Dermis blood vessel endothelial cell (primary cell): ENCODE measurements around the gene CDH12. TPM values are rescaled to one million over a fixed set of nuclear protein-coding genes. Genes with fewer than 3 reads are reported as not detected.

Source experiments
- DNase-seq: peaks from one replicate; pipeline ENCODE4 v3.0.0; 2010
- total RNA-seq: library from RNA; depleted of rRNA; stranded (reverse); fragments of >200 nt; gene quantifications from 2 replicates; pipeline ENCODE4 v1.2.3, GENCODE V29; 2014

The CDH12 gene
- total RNA-seq, 1 donor from 2014 or later = not detected

- DNase-seq = peak; percentile 13
Measured at GRCh38 chr5:21919414-21920022, 933.6 kb downstream of the CDH12 start.

- no peak for DNase-seq
Measured at GRCh38 chr5:21918451-21918850, 934.7 kb downstream of the CDH12 start.

DNA sequence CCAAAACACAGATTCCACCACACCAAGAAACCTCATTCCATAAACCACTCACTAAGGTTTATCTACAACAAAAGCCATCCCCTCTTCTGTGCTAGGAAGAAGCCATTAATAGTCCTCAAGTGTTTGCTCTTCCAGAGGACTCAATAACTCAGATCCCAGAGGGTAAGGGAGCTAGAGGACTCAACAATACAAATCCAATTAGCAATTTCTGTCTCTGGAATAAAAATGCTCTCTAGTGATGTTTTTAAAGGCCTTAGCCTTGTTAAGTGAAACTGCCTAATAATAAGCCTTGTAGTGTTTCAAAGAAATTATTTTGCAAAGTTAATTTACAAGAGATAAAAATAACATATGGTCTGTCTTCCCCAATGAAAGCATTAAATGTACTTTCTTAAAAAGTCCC, 942.4 kb downstream of the CDH12 start:
- no peak for DNase-seq

- no peak for DNase-seq
Measured at GRCh38 chr5:21895766-21896350, 957.3 kb downstream of the CDH12 start.

DNA sequence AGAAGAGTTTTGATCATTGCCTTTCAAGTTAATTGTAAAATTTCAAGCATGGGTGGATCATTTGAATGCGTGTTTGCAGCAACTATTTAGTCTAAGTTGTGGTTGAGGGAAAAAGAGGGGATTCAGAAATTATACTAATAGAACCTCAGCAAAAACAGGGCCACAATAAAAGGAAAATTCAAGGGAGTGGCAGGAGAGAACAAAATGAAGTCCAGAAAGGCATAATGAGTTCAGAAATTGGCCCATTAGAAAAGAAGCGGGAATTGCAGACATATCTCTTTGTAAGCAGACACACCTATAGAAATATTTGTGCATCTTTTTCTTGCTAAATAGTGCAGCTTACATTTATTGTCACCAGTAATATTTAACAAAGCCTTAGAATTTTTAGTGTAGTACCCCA, 960.0 kb downstream of the CDH12 start:
- DNase-seq = no peak

GRCh38 chr5:21889581-21889980, 963.6 kb downstream of the CDH12 start:
- no peak for DNase-seq

DNA sequence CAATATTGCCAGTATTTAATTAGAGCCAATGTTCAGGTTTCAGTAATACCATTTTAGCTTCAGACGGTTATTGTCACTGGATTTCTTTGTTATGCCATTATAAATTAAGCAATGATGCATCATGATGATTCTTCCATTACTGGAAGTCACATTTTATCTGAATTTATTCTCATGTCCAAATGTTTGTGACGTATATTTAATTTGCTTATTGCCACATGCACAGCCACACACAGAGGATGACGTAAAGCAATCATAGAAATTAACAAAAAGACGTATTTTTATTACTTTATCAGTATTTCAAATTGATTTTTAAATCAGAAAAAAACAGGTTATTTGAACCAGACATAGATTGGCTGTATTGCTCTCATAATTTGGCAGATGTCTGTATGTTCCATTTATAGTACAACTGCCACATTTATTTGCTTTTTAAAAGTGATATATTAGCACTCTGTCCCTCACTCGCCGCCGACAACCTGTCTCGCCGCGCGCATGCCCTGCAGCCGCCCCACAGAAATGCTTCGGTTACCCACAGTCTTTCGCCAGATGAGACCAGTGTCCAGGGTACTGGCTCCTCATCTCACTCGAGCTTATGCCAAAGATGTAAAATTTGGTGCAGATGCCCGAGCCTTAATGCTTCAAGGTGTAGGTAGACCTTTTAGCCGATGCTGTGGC, 970.9 kb downstream of the CDH12 start:
- DNase-seq = no peak

DNA sequence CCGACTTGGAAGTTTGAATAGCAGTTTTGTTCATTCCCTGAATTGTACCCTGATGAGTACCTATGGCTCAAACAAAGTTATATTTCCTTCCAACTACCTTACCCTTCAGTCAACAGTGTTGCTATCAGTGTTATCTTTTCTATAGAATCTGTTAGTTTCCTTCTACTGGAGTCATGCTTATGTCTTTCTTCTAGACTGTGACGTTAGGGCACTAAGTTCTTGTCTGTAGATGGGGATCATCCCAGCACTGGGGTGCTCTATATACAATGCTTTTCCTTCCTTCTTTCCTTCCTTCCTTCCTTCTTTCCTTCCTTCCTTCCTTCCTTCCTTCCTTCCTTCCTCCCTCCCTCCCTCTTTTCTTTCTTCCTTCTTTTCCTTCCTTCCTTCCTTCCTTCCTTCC, 973.0 kb downstream of the CDH12 start:
- no peak for DNase-seq

- no peak for DNase-seq
Measured at GRCh38 chr5:21862986-21863385, 990.2 kb downstream of the CDH12 start.

DNA sequence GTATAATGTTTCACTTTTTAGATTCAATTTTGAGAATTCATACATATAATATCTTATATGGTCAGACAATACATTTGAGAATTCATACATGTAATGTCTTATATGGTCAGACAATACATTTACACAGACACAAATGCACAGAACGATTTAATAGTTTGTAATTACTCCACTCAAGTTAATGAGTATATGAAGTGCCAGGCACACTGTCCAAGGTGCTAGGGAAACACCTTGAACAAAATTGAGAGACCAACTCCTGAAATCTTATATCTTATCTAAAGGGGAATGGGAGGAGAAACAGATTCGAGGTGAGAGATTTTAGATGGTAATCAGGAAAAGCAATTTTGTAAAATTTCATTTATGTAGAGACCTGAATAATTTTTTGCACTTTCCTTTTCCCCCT, 994.7 kb downstream of the CDH12 start:
- no peak for DNase-seq

DNA sequence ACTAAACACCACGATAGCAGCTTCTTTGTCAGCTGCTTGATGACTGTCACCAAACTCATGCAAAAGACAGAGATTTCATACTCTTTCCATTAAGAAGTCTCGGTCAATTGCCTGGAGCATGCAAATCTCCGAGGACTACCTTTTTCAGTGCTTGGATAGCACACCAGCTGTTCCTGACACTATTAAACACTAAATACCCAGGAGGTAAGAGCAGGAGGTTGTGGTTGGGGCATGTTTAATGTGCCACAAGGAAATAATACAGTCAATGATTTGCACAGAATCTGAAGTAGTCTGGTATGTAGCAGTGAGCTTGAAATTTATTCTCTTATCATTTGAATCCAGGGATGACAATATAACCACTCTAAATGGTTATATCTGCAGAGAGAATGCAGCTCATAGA, 996.2 kb downstream of the CDH12 start:
- DNase-seq = no peak

DNA sequence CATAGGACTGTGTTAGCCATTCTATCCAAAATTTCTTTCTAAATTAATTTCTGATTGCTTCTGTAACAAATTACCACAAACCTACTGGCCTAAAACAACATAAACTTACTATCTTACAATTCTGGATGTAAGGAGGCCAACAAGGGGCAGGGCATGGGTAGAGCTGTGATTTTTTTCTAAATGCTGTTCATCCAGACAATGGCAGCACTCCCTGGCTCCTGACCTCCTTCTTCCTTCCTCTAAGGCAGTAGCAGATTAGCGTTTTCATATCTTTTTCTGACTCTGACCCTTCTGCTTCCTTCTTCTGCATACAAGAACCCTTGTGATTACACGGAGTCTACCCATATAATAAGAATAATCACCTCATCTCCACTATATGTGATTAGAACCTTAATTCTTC, 1005.8 kb downstream of the CDH12 start:
- no peak for DNase-seq

DNA sequence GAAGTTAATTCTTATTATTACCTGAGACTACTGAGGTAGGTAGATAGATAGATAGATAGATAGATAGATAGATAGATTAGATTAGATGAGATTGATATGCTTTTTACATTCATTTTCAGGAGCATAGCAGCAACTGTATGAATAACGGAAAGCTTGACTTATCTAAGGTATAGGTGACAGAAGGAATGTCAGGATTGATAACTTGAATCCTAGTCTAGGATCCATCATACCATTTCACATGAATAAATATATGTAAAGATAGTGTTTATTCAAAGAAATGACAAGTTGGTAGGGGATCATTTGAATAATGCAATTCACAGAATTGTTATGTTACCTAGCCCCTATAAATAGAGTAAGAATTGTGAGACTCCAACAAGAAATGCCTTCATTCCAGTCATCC, 1008.2 kb downstream of the CDH12 start:
- no peak for DNase-seq

GRCh38 chr5:21834863-21835262, 1018.3 kb downstream of the CDH12 start:
- DNase-seq = no peak

- no peak for DNase-seq
Measured at GRCh38 chr5:21831145-21831787, 1021.9 kb downstream of the CDH12 start.

DNA sequence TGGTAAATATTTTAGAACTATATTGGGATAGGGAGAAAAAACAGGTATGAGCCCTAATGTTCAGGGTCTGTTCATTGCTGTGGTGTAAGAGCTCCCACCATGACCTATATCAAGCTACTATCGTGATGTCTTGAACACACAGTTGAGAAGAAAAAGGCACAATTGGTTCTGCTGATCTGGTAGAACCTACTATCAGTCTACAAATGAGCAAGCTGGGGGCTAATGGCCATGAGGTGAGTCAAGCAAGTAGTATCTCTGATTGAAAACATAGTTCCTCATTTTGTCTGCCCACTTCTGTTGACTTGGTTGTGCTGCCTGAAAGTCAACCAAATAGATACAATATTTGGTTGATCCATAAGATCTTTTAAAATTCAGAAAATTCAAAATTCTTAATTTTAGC, 1026.3 kb downstream of the CDH12 start:
- DNase-seq = no peak

GRCh38 chr5:21823588-21823987, 1029.6 kb downstream of the CDH12 start:
- no peak for DNase-seq

- DNase-seq = no peak
Measured at GRCh38 chr5:21823076-21823574, 1030.0 kb downstream of the CDH12 start.

GRCh38 chr5:21820527-21820926, 1032.6 kb downstream of the CDH12 start:
- DNase-seq = no peak

GRCh38 chr5:21818370-21818720, 1034.8 kb downstream of the CDH12 start:
- DNase-seq = no peak

GRCh38 chr5:21817668-21818369, 1035.3 kb downstream of the CDH12 start:
- DNase-seq = peak; percentile 0

- peak; percentile 17 for DNase-seq
Measured at GRCh38 chr5:21810737-21811316, 1042.3 kb downstream of the CDH12 start.

- no peak for DNase-seq
Measured at GRCh38 chr5:21809611-21810010, 1043.5 kb downstream of the CDH12 start.
